GM18499 (cell line): ENCODE data around the gene SKOR1.

Experiments
- ATAC-seq: cut with Tn5 transposase; IDR thresholded peaks from one replicate; pipeline ENCODE4 v1.9.1; 2021; ENCODE audit warnings: moderate number of reproducible peaks; ENCODE audit not compliant: insufficient read depth, unreplicated experiment

SKOR1 gene

GRCh38 chr15:67792250-67792942 is 32.9 kb upstream of the SKOR1 start:
- ATAC-seq: no peak

GRCh38 chr15:67794832-67795574 is 30.3 kb upstream of the SKOR1 start:
- ATAC-seq: no peak

- ATAC-seq: no peak
These were observed 28.8 kb upstream of the SKOR1 start for GRCh38 chr15:67796196-67797127.

- no peak for ATAC-seq
These were observed 25.5 kb upstream of the SKOR1 start for GRCh38 chr15:67799801-67800205.

- ATAC-seq: no peak
These were observed 24.2 kb upstream of the SKOR1 start for GRCh38 chr15:67801142-67801541.

GRCh38 chr15:67801926-67802914 is 23.1 kb upstream of the SKOR1 start:
- ATAC-seq: no peak

- ATAC-seq: no peak
These were observed 22.0 kb upstream of the SKOR1 start for GRCh38 chr15:67803299-67803698.

GRCh38 chr15:67803996-67804843 is 21.1 kb upstream of the SKOR1 start:
- no peak for ATAC-seq

- no peak for ATAC-seq
These were observed 20.2 kb upstream of the SKOR1 start for GRCh38 chr15:67805008-67805665.

GRCh38 chr15:67805666-67806516 is 19.4 kb upstream of the SKOR1 start:
- no peak for ATAC-seq

GRCh38 chr15:67806536-67806935 is 18.8 kb upstream of the SKOR1 start:
- ATAC-seq: no peak

- ATAC-seq: no peak
These were observed 18.2 kb upstream of the SKOR1 start for GRCh38 chr15:67807141-67807540.

- ATAC-seq: no peak
These were observed 17.5 kb upstream of the SKOR1 start for GRCh38 chr15:67807836-67808235.

- no peak for ATAC-seq
These were observed 16.5 kb upstream of the SKOR1 start for GRCh38 chr15:67808821-67809220.

- ATAC-seq: no peak
These were observed 15.9 kb upstream of the SKOR1 start for GRCh38 chr15:67809441-67809840.

GRCh38 chr15:67809866-67810265 is 15.4 kb upstream of the SKOR1 start:
- no peak for ATAC-seq

- ATAC-seq: no peak
These were observed 13.1 kb upstream of the SKOR1 start for GRCh38 chr15:67812241-67812644.
